Measurements from ENCODE around the gene TENM4. TPM values are rescaled to one million over a fixed set of nuclear protein-coding genes. Genes with fewer than 3 reads are reported as not detected.

The TENM4 gene
- total RNA-seq, 1 experiment from 2014 or later: 0.39 TPM

DNA sequence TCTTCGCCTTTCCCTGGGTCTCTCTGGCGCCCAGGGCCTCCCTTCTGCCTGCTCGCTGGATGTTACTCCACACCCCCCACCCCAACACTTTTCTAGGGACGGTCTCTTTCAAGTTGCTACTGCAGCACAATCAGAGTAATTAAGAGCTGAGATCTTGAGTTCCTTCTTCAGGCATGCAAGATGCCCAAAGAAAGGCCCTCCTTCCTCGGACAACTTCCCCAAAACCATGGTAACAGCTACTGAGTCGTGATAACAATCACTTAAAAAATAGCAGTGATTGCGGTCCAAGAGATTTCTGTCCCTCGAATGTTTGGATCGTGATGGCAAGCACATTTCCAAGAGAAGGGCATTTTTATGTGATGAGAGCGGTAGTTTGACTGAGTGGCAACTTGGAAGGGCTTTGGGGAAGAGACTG, 638 bp upstream of the TENM4 start:
- ATAC-seq: no peak
- intact Hi-C loops (cut with micrococcal nuclease; ENCODE audit: unreplicated experiment): no loop called here
- Histone ChIP-seq H3K4me3 (ENCODE audit: low read depth in 2 of 2, low read length in 2 of 2) (no peak overlapping the region), H3K27me3 (ENCODE audit: control insufficient read depth, insufficient read depth, low read length) (peaks cover 59% of the 10 kb centered on the region), H3K9me3 (ENCODE audit: control insufficient read depth, insufficient read depth, low read depth, low read length) (no peaks in the 10 kb centered on the region), H3K4me1 (ENCODE audit: control insufficient read depth, insufficient read depth, low read length) (peaks cover 19% of the 10 kb centered on the region), H3K36me3 (ENCODE audit: control insufficient read depth, insufficient read depth, low read length) (no peaks in the 10 kb centered on the region), H3K27ac (ENCODE audit: low read length) (no peak overlapping the region)
- no TSS peak for BruUV-seq (replicated peaks)
- no peak for DNase-seq (ENCODE audit: low read depth, low spot score)
- in situ Hi-C loops (cut with HindIII; ENCODE audit: low pct_unique_long_range_greater_than_20kb, low sequenced_read_pairs): no loop called here
- ChIA-PET POLR2A (no interaction called here), CTCF (interaction anchor here (0.7 kb wide), 1 partner anchor 1019 kb away, joined by 3 read pairs; no protein-coding TSS in a partner anchor)
- TF ChIP-seq SIN3A (IDR thresholded peaks at IDR 0.05; ENCODE audit: borderline replicate concordance, insufficient read depth, low read depth, low read length) (no peak), TCF7L2 (IDR thresholded peaks at IDR 0.05; ENCODE audit: low read depth, low read length) (no peak), POLR2AphosphoS5 (IDR thresholded peaks at IDR 0.05; ENCODE audit: low read depth, low read length) (no peak)
- TF ChIP-seq, protein P1, sequence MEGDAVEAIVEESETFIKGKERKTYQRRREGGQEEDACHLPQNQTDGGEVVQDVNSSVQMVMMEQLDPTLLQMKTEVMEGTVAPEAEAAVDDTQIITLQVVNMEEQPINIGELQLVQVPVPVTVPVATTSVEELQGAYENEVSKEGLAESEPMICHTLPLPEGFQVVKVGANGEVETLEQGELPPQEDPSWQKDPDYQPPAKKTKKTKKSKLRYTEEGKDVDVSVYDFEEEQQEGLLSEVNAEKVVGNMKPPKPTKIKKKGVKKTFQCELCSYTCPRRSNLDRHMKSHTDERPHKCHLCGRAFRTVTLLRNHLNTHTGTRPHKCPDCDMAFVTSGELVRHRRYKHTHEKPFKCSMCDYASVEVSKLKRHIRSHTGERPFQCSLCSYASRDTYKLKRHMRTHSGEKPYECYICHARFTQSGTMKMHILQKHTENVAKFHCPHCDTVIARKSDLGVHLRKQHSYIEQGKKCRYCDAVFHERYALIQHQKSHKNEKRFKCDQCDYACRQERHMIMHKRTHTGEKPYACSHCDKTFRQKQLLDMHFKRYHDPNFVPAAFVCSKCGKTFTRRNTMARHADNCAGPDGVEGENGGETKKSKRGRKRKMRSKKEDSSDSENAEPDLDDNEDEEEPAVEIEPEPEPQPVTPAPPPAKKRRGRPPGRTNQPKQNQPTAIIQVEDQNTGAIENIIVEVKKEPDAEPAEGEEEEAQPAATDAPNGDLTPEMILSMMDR (IDR thresholded peaks at IDR 0.05): no peak
- TF ChIP-seq, protein P2, sequence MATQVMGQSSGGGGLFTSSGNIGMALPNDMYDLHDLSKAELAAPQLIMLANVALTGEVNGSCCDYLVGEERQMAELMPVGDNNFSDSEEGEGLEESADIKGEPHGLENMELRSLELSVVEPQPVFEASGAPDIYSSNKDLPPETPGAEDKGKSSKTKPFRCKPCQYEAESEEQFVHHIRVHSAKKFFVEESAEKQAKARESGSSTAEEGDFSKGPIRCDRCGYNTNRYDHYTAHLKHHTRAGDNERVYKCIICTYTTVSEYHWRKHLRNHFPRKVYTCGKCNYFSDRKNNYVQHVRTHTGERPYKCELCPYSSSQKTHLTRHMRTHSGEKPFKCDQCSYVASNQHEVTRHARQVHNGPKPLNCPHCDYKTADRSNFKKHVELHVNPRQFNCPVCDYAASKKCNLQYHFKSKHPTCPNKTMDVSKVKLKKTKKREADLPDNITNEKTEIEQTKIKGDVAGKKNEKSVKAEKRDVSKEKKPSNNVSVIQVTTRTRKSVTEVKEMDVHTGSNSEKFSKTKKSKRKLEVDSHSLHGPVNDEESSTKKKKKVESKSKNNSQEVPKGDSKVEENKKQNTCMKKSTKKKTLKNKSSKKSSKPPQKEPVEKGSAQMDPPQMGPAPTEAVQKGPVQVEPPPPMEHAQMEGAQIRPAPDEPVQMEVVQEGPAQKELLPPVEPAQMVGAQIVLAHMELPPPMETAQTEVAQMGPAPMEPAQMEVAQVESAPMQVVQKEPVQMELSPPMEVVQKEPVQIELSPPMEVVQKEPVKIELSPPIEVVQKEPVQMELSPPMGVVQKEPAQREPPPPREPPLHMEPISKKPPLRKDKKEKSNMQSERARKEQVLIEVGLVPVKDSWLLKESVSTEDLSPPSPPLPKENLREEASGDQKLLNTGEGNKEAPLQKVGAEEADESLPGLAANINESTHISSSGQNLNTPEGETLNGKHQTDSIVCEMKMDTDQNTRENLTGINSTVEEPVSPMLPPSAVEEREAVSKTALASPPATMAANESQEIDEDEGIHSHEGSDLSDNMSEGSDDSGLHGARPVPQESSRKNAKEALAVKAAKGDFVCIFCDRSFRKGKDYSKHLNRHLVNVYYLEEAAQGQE (IDR thresholded peaks at IDR 0.05; ENCODE audit: insufficient read depth in 1 of 2, low read depth in 2 of 2, low read length in 1 of 2): no peak

GRCh38 chr11:79439886-79440570, 802 bp downstream of the TENM4 start:
- DNase-seq (ENCODE audit: low read depth, low spot score): no peak
- Histone ChIP-seq H3K4me1 (ENCODE audit: control insufficient read depth, insufficient read depth, low read length) (peaks cover 19% of the 10 kb centered on the region), H3K36me3 (ENCODE audit: control insufficient read depth, insufficient read depth, low read length) (no peaks in the 10 kb centered on the region), H3K27ac (ENCODE audit: low read length) (no peak overlapping the region), H3K4me3 (ENCODE audit: low read depth in 2 of 2, low read length in 2 of 2) (peak overlapping the region; percentile 42 to 43), H3K9me3 (ENCODE audit: control insufficient read depth, insufficient read depth, low read depth, low read length) (no peaks in the 10 kb centered on the region), H3K27me3 (ENCODE audit: control insufficient read depth, insufficient read depth, low read length) (peaks cover 67% of the 10 kb centered on the region)
- CTCF ChIA-PET: interaction anchor here (0.6 kb wide), 1 partner anchor 36 kb away, joined by 4 read pairs; no protein-coding TSS in a partner anchor
- POLR2A ChIA-PET: interaction anchor here (0.6 kb wide), 1 partner anchor 225 kb away, joined by 4 read pairs; no protein-coding TSS in a partner anchor
- TF ChIP-seq POLR2AphosphoS5 (IDR thresholded peaks at IDR 0.05; ENCODE audit: low read depth, low read length): no peak
- TF ChIP-seq, protein P1 (IDR thresholded peaks at IDR 0.05): peak; percentile 19; the same call in 1 of the 2 replicates
- intact Hi-C loops (cut with micrococcal nuclease; ENCODE audit: unreplicated experiment): no loop called here
- peak; percentile 71 for ATAC-seq
- in situ Hi-C loops (cut with HindIII; ENCODE audit: low pct_unique_long_range_greater_than_20kb, low sequenced_read_pairs): no loop called here
- no TSS peak for BruUV-seq (replicated peaks)
